Measurements from ENCODE around the gene TMEM179. TPM values are rescaled to one million over a fixed set of nuclear protein-coding genes. Genes with fewer than 3 reads are reported as not detected.

Gene TMEM179
- total and polyA plus RNA-seq, 2 of the 8 experiments (the other 6 are each of a cell fraction or from before 2014, with no cell fraction given) = 2.9 to 4.0 TPM

DNA sequence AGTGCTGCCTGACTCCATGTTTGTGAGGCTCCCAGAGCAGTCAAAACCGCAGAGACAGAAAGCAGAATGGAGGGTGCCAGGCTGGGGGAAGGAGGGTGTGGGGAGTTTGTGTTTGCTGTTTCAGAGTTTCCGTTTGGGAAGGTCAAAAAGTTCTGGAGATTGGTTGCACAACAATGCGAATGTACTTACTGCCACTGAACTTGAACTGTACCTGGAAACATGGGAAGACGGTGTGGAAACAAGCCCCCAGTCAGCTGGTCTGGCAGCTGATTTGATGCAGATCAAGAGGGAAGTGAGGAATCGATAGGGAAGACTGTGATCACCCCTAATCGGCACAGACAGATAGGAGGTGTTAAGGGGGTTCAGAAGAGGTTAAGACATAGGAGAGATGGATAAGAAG lies 49.5 kb upstream of the TMEM179 start:
- Histone ChIP-seq H4K5ac (ENCODE audit: insufficient read length, low read depth, low read length) (no peak overlapping the region), H4K8ac (ENCODE audit: extremely low read depth, insufficient read depth, low read length) (no peak overlapping the region), H2AK5ac (ENCODE audit: low read depth, low read length) (no peak overlapping the region), H4K91ac (replicated peaks; ENCODE audit: insufficient read length, low read length) (no peak overlapping the region), H3K4me1 (replicated peaks in 1 of 4; ENCODE audit: control insufficient read depth in 3 of 4, insufficient read depth in 4 of 4, low read length in 3 of 4) (no peaks in the 10 kb centered on the region; a peak in 1 of 7 replicates), H3K23me2 (ENCODE audit: low read depth, low read length) (no peaks in the 10 kb centered on the region), H2AFZ (ENCODE audit: low read length) (no peak overlapping the region), H3K14ac (ENCODE audit: insufficient read length) (no peak overlapping the region), H3K27ac (ENCODE audit: low read depth, low read length) (no peak overlapping the region), H2BK5ac (ENCODE audit: low read depth, low read length) (no peak overlapping the region), H2BK15ac (ENCODE audit: low read length) (no peak overlapping the region), H4K20me1 (replicated peaks in 1 of 2; ENCODE audit: control insufficient read depth in 1 of 2, insufficient read depth in 2 of 2, low read length in 2 of 2) (no peaks in the 10 kb centered on the region), H3K79me1 (ENCODE audit: low read depth, low read length) (no peaks in the 10 kb centered on the region), H2BK120ac (replicated peaks; ENCODE audit: low read depth, low read length) (no peak overlapping the region), H2BK20ac (ENCODE audit: low read length) (no peak overlapping the region), H3K4me2 (ENCODE audit: insufficient read depth in 1 of 2, low read depth in 2 of 2, low read length in 2 of 2) (no peak overlapping the region), H3K79me2 (ENCODE audit: control insufficient read depth in 1 of 2, insufficient read depth in 2 of 2, low read length in 2 of 2) (no peaks in the 10 kb centered on the region), H3K9me3 (ENCODE audit: insufficient read depth in 2 of 2, low read depth in 1 of 2, low read length in 1 of 2) (peaks cover 14 to 29% of the 10 kb centered on the region in 2 experiments), H3K4ac (replicated peaks; ENCODE audit: insufficient read length, low read depth, low read length) (no peak overlapping the region), H3K36me3 (ENCODE audit: control insufficient read depth in 2 of 4, insufficient read depth in 4 of 4, low read length in 3 of 4) (no peaks in the 10 kb centered on the region), H2BK12ac (ENCODE audit: low read depth, low read length) (no peak overlapping the region), H3K23ac (ENCODE audit: insufficient read length) (no peak overlapping the region), H3K27me3 (replicated peaks in 1 of 4; ENCODE audit: control insufficient read depth in 3 of 4, extremely low read depth in 1 of 4, insufficient read depth in 3 of 4, low read length in 3 of 4) (peaks cover 0 to 6% (median 2%) of the 10 kb centered on the region in 4 experiments; a peak in 2 of 7 replicates), H3K18ac (ENCODE audit: extremely low read depth, low read length) (no peak overlapping the region), H3K56ac (replicated peaks; ENCODE audit: insufficient read length, low read depth, low read length) (no peak overlapping the region), H3K9ac (replicated peaks in 1 of 4; ENCODE audit: extremely low read depth in 1 of 4, low read depth in 3 of 4, low read length in 3 of 4) (no peak overlapping the region), H3K4me3 (ENCODE audit: extremely low read depth in 1 of 4, insufficient read depth in 2 of 4, low read depth in 3 of 4, low read length in 4 of 4) (no peak overlapping the region)
- TF ChIP-seq TAF7 (optimal IDR thresholded peaks at IDR 0.05; ENCODE audit: borderline replicate concordance, low read depth, low read length) (no peak), CHD2 (IDR thresholded peaks at IDR 0.05; ENCODE audit: low read length) (no peak), YY1 (IDR thresholded peaks at IDR 0.05; ENCODE audit: low read depth, low read length) (no peak), RXRA (IDR thresholded peaks at IDR 0.05; ENCODE audit: insufficient read depth, low read depth, low read length) (no peak), BRCA1 (IDR thresholded peaks at IDR 0.05; ENCODE audit: low read depth, low read length) (no peak), TEAD4 (IDR thresholded peaks at IDR 0.05; ENCODE audit: low read depth, low read length) (no peak), SIX5 (IDR thresholded peaks at IDR 0.05; ENCODE audit: low read depth, low read length) (no peak), CEBPB (IDR thresholded peaks at IDR 0.05; ENCODE audit: low read depth, low read length) (no peak), HDAC2 (IDR thresholded peaks at IDR 0.05; ENCODE audit: borderline replicate concordance in 1 of 2, low read depth in 2 of 2, low read length in 2 of 2) (no peak), RAD21 (IDR thresholded peaks at IDR 0.05 in 1 of 2, conservative IDR thresholded peaks at IDR 0.05 in 1 of 2; ENCODE audit: low read depth in 2 of 2, low read length in 2 of 2) (no peak), SAP30 (IDR thresholded peaks at IDR 0.05; ENCODE audit: insufficient read depth, insufficient replicate concordance, low read length) (no peak)
- TF ChIP-seq, protein P1, sequence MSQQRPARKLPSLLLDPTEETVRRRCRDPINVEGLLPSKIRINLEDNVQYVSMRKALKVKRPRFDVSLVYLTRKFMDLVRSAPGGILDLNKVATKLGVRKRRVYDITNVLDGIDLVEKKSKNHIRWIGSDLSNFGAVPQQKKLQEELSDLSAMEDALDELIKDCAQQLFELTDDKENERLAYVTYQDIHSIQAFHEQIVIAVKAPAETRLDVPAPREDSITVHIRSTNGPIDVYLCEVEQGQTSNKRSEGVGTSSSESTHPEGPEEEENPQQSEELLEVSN (IDR thresholded peaks at IDR 0.05) = no peak
- ChIA-PET CTCF (ENCODE audit: partially characterized antibody) (interaction anchor here (1.1 to 1.6 kb wide), 3 partner anchors 27 to 55 kb away, joined by 4 to 5 read pairs (median 4); no protein-coding TSS in a partner anchor), POLR2A (ENCODE audit: partially characterized antibody) (no interaction called here)
- no peak for FAIRE-seq
- whole genome bisulfite sequencing, 2 experiments (ENCODE audit: extremely low coverage in 1 of 2, insufficient coverage in 1 of 2, insufficient read length in 1 of 2, insufficient replicate concordance in 2 of 2, low coverage in 1 of 2, low lambda C conversion rate in 2 of 2, missing lambda C conversion rate in 1 of 2) = 91% methylated on average over 6 of the region's 6 CpGs; no CpG with 5 or more reads in 1 of the 2 experiments
- no peak for DNase-seq (ENCODE audit: low read depth in 1 of 2, low spot score in 2 of 2)

Measured in H1 (cell line).